Measurements from ENCODE around the gene SSR1.

Gene SSR1

DNA sequence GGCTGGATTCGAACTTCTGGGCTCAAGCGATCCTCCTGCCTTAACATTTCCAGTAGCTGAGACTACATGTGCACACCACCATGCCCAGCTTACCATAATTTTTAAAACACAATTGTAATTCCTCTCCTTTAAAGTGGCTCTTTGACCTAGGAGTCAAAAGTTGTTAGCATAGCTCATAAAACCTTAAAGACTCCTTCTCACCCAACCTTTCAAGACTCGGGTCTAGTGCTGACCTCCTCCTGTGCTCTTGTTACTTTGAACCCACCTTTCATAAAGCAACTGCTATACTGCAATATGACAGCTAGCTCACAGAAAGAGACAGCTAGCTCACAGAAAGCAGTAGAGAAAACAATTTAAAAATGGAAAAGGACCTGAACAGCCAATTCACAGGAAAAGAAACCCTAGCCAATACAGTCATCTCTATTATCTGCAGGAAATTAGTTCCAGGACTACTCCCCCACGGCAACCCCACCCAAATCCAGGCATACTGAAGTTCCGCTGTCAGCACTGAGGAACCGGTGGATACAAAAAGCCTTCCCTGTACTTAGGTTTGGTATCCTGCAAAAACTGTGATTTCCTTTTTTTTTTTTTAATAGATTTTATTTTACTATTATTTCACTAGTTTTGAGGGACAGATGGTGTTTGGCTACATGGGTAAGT lies 20.3 kb downstream of the SSR1 start:
- H4K20me1 ChIP-seq (ENCODE audit: insufficient read depth, low read length, poor library complexity, severe bottlenecking), result peaks cover 23% of the 10 kb centered on the region
- no peaks in the 10 kb centered on the region for H3K9me3 ChIP-seq (ENCODE audit: insufficient read depth, low read depth, low read length)
- H3K9me2 ChIP-seq (replicated peaks; ENCODE audit: low read depth, low read length), result no peaks in the 10 kb centered on the region
- TF ChIP-seq, protein P1, sequence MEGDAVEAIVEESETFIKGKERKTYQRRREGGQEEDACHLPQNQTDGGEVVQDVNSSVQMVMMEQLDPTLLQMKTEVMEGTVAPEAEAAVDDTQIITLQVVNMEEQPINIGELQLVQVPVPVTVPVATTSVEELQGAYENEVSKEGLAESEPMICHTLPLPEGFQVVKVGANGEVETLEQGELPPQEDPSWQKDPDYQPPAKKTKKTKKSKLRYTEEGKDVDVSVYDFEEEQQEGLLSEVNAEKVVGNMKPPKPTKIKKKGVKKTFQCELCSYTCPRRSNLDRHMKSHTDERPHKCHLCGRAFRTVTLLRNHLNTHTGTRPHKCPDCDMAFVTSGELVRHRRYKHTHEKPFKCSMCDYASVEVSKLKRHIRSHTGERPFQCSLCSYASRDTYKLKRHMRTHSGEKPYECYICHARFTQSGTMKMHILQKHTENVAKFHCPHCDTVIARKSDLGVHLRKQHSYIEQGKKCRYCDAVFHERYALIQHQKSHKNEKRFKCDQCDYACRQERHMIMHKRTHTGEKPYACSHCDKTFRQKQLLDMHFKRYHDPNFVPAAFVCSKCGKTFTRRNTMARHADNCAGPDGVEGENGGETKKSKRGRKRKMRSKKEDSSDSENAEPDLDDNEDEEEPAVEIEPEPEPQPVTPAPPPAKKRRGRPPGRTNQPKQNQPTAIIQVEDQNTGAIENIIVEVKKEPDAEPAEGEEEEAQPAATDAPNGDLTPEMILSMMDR (conservative IDR thresholded peaks at IDR 0.05; ENCODE audit: low read length), result no peak
- no peak for TF ChIP-seq EZH2phosphoT487 (IDR thresholded peaks at IDR 0.05; ENCODE audit: borderline replicate concordance)
- peaks cover 4% of the 10 kb centered on the region; the same call in 1 of the 2 replicates for H3K79me2 ChIP-seq (ENCODE audit: insufficient read depth, low read length)
- peaks cover 19% of the 10 kb centered on the region for H3K4me1 ChIP-seq (ENCODE audit: insufficient read depth, low read length, poor library complexity, severe bottlenecking)
- no peaks in the 10 kb centered on the region for H3K27me3 ChIP-seq (ENCODE audit: insufficient read depth, low read length, poor library complexity, severe bottlenecking)
- H3K4me2 ChIP-seq (ENCODE audit: low read depth, low read length, poor library complexity, severe bottlenecking), result no peak overlapping the region
- no peak overlapping the region for H2AFZ ChIP-seq (ENCODE audit: low read length)
- no peak overlapping the region for H3K9ac ChIP-seq (ENCODE audit: low read depth, low read length, poor library complexity, severe bottlenecking)
- no peaks in the 10 kb centered on the region for H3F3A ChIP-seq (ENCODE audit: low read depth)
- peaks cover 86% of the 10 kb centered on the region for H3K36me3 ChIP-seq (ENCODE audit: insufficient read depth, low read length)
- no peak overlapping the region for H3K4me3 ChIP-seq (ENCODE audit: low read length, poor library complexity, severe bottlenecking)

DNA sequence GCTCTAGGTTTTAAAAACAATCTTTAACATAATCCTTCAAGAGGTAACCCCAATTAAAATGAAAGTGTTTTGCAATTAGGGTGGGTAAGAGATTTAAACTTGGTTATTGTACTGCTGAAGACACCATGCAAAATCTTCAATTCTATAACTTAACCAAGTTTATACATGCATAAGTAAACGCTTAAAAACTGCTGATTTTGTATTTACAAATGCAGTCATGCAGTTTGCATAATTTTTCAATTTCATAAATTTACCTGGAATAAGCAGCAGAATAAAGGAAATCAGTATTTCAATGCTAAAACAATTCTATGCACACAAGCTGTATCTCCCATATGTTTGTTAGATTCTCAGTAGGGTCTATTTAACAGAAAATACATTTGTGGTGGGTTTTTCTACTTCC lies 22.9 kb downstream of the SSR1 start:
- Histone ChIP-seq H3K4me2 (ENCODE audit: low read depth, low read length, poor library complexity, severe bottlenecking) (no peak overlapping the region), H3K4me3 (ENCODE audit: low read length, poor library complexity, severe bottlenecking) (no peak overlapping the region)

DNA sequence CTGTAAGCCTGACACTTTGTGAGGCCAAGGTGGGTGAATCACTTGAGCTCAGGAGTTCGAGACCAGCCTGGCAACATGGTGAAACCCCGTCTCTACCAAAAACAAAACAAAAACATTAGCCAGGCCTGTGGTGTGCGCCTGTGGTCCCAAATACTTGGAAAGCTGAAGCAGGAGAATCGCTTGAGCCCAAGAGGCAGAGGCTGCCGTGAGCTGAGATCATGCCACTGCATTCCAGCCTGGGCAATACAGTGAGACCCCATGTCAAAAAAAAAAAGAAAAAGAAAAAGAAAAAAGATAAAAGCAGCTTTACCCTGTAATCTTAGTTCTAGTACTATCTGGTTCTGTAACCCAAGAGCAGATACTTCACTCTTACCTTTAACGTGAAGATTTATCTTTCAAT lies 27.6 kb downstream of the SSR1 start:
- Histone ChIP-seq H3K4me2 (ENCODE audit: low read depth, low read length, poor library complexity, severe bottlenecking) (no peak overlapping the region), H3K9ac (ENCODE audit: low read depth, low read length, poor library complexity, severe bottlenecking) (no peak overlapping the region), H3K9me3 (ENCODE audit: insufficient read depth, low read depth, low read length) (no peaks in the 10 kb centered on the region), H2AFZ (ENCODE audit: low read length) (no peak overlapping the region), H3K4me1 (ENCODE audit: insufficient read depth, low read length, poor library complexity, severe bottlenecking) (no peaks in the 10 kb centered on the region), H3F3A (ENCODE audit: low read depth) (no peaks in the 10 kb centered on the region), H3K36me3 (ENCODE audit: insufficient read depth, low read length) (peaks cover 64% of the 10 kb centered on the region), H3K79me2 (ENCODE audit: insufficient read depth, low read length) (no peaks in the 10 kb centered on the region), H3K4me3 (ENCODE audit: low read length, poor library complexity, severe bottlenecking) (no peak overlapping the region), H3K27me3 (ENCODE audit: insufficient read depth, low read length, poor library complexity, severe bottlenecking) (no peaks in the 10 kb centered on the region), H4K20me1 (ENCODE audit: insufficient read depth, low read length, poor library complexity, severe bottlenecking) (no peaks in the 10 kb centered on the region), H3K9me2 (replicated peaks; ENCODE audit: low read depth, low read length) (no peaks in the 10 kb centered on the region)
- TF ChIP-seq EZH2phosphoT487 (IDR thresholded peaks at IDR 0.05; ENCODE audit: borderline replicate concordance), result no peak
- TF ChIP-seq, protein P1 (conservative IDR thresholded peaks at IDR 0.05; ENCODE audit: low read length), result no peak

More for the DNA sequence above, 22.9 kb downstream of the SSR1 start:
- H3K9ac ChIP-seq (ENCODE audit: low read depth, low read length, poor library complexity, severe bottlenecking), result no peak overlapping the region
- no peaks in the 10 kb centered on the region; the same call in 1 of the 2 replicates for H3K79me2 ChIP-seq (ENCODE audit: insufficient read depth, low read length)
- no peaks in the 10 kb centered on the region for H3K9me3 ChIP-seq (ENCODE audit: insufficient read depth, low read depth, low read length)
- peaks cover 84% of the 10 kb centered on the region for H3K36me3 ChIP-seq (ENCODE audit: insufficient read depth, low read length)
- H3F3A ChIP-seq (ENCODE audit: low read depth), result no peaks in the 10 kb centered on the region
- H3K4me1 ChIP-seq (ENCODE audit: insufficient read depth, low read length, poor library complexity, severe bottlenecking), result peaks cover 2% of the 10 kb centered on the region
- TF ChIP-seq, protein P1 (conservative IDR thresholded peaks at IDR 0.05; ENCODE audit: low read length), result no peak
- no peak for TF ChIP-seq EZH2phosphoT487 (IDR thresholded peaks at IDR 0.05; ENCODE audit: borderline replicate concordance)
- H3K9me2 ChIP-seq (replicated peaks; ENCODE audit: low read depth, low read length), result no peaks in the 10 kb centered on the region
- peaks cover 4% of the 10 kb centered on the region for H4K20me1 ChIP-seq (ENCODE audit: insufficient read depth, low read length, poor library complexity, severe bottlenecking)
- H3K27me3 ChIP-seq (ENCODE audit: insufficient read depth, low read length, poor library complexity, severe bottlenecking), result no peaks in the 10 kb centered on the region
- H2AFZ ChIP-seq (ENCODE audit: low read length), result no peak overlapping the region

All from Loucy (cell line).